ENCODE data around the gene SDF2L1.
"Not testable (repeated sequence)": the region's sequence is repeated elsewhere in the genome, so short reads cannot be mapped to it uniquely, and the experiment has no call there.

The SDF2L1 gene

DNA sequence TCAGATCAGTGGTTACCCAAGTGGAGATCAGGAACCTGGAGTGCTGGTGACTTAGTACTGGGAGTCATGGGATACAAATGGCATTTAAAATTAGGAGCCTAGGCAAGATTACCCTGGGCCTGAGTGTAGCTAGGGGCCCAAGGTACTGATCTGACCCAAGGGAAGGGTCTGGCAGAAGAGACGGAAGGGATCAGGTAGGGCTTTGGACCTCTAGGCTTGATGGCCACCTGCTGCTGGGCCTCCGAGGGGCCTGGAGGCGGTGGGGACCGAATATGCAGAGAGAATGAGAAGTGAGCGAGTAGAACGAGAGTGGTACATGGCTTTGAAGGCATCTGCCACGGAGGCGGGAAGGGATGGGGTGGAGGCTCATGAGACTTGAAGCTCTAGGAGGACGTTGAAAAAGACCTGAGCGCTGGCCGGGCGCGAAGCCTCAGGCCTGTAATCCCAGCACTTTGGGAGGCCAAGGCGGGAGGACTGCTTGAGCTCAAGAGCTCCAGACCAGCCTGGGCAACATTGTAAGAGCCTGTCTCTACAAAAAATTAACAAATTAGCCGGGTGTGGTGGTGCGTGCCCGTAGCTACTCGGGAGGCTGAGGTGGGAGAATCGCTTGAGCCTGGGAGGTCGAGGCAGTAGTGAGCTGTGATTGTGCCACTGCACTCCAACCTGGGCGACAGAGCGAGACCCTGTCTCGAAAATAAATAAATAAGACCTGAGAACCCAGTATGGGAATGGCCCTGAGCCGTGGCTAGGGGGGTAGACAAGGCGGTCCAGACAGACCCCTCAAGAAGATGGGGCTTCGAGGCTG, 23.1 kb downstream of the SDF2L1 start:
- DNase-seq: no peak

DNA sequence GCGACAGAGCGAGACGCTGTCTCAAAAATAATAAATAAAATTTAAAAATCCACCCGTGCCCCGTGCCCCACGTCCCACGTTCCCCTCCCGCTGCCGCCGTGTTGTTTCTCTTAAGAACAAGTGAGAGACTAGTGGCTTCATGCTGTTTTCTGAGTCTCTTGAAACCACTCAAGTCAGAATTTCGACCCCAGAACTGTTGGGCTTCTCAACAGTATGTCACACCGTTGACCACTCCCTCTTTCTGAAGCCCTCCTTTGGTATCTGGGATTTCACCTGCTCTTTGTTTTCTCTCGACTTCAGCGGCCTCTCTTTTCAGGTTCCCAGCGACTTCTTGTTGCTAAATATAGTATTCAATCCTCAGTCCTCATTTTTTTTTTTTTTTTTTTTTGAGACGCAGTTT, 24.7 kb downstream of the SDF2L1 start:
- no peak for DNase-seq

- no peak for DNase-seq
These were observed 26.9 kb downstream of the SDF2L1 start for GRCh38 chr22:21669026-21669425.

DNA sequence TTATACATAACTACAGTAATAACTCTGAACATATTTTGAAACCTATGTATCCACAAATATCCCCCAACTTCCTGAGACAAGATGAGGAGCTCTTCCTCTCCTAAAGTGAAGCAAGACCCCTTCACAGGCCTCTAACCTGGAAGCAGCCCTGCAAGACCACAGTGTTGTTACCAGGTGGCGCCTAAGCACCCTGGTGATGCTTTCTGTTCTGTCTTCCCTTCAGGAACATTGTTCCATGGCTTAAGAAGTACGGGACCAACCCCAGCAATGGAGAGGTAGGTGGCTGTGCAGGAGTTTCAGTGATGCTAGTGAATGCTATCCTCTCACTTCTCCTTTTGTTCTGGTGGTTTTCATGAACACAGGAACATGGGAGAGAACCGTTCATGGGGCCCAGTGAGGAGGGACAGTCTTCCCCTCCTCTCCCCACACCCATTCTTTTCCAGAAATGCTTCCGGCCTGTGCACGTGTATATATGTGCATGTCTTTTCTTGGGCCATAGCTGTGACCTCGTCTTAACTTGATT, 30.1 kb downstream of the SDF2L1 start:
- no peak for DNase-seq

GRCh38 chr22:21673534-21674321, 31.6 kb downstream of the SDF2L1 start:
- no peak for DNase-seq

- DNase-seq: no peak
These were observed 32.6 kb downstream of the SDF2L1 start for GRCh38 chr22:21674638-21675245.

- no peak for DNase-seq
These were observed 35.7 kb downstream of the SDF2L1 start for GRCh38 chr22:21677606-21678443.

- DNase-seq: not testable (repeated sequence)
These were observed 36.7 kb downstream of the SDF2L1 start for GRCh38 chr22:21678842-21679241.

- no peak for DNase-seq
These were observed 37.3 kb downstream of the SDF2L1 start for GRCh38 chr22:21679383-21679782.

- no peak for DNase-seq
These were observed 38.9 kb downstream of the SDF2L1 start for GRCh38 chr22:21680830-21681565.

DNA sequence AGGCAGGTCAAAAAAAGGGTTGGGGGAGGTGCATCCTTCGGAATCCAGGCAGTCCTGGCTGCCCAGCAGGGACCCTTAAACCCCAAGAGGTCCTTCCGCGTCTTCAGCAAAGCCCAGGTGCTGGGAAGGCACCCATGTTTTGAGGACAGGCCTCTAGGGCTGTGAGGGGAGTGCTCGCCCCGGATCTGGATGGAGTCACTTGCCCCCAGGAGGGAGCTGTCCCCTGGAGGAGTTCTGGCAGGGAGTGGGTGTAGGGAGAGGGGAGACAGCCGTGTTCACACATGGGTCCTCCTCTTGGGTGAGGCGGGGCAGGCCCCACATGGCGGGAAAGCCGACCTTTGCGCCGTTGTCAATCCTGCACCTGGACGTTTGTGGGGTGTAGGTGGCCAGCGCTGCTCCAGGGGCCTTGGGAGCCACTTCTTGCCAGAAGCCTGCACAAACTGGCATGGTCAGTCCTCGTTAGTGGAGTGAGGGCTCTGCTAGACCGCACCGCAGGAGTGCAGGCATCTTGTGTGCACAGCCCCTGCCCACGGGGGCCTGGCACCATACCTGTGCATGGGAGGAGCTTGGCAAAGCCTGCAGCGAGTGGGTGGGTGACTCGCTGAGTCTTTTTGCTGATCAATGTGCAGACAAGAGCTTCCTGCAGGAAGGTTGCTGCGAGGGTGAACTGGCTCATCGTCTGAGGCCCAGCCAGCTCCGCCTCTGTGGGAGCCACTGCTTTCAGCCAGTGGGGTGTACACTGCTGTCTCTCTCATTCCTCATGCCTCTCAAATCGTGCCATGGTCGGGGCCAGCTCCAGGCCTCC, 39.7 kb downstream of the SDF2L1 start:
- DNase-seq: no peak

- no peak for DNase-seq
These were observed 40.5 kb downstream of the SDF2L1 start for GRCh38 chr22:21682385-21683175.

DNA sequence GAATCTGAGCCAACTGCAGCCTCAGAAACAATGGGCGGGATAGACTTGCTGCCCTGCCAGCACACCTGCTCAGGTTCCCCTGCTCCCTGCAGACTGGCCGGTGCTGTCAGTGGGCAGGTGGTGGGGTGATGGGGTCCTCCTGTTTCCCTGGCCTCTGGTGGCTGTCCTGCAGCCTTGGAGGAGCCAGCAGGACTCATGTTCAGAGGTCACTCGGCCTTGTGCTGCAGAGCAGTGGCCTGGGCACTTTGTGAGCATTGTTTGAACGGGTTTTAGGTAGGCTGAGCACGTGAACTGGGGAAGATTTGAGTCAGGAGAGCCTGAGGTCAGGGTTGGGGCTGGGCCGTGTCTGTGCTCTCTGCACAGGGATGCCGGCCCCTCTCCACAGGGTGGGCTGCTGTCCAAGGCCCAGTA, 41.3 kb downstream of the SDF2L1 start:
- no peak for DNase-seq

GRCh38 chr22:21684492-21685163, 42.5 kb downstream of the SDF2L1 start:
- no peak for DNase-seq

GRCh38 chr22:21685164-21685513, 43.0 kb downstream of the SDF2L1 start:
- no peak for DNase-seq

DNA sequence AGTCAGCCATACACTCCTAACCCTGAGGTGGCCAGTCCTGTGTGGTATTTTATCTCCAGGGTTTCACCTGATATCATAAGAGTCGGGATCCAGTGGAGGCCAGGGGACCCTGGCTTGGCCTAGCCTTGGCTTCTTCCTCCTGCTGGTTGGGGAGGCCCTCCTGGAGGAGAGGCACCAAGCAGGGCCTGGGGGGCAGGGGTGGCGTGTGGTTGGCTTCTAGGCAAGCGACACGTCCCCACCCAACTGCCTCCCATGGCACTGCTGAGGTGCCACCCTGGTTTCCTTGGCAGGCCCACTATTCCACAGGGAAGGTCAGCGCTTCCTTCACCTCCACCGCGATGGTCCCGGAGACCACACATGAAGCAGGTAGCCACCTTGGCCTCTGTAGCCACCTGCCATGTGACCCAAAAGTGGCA, 44.1 kb downstream of the SDF2L1 start:
- DNase-seq: no peak

GRCh38 chr22:21686634-21687393, 44.7 kb downstream of the SDF2L1 start:
- no peak for DNase-seq

DNA sequence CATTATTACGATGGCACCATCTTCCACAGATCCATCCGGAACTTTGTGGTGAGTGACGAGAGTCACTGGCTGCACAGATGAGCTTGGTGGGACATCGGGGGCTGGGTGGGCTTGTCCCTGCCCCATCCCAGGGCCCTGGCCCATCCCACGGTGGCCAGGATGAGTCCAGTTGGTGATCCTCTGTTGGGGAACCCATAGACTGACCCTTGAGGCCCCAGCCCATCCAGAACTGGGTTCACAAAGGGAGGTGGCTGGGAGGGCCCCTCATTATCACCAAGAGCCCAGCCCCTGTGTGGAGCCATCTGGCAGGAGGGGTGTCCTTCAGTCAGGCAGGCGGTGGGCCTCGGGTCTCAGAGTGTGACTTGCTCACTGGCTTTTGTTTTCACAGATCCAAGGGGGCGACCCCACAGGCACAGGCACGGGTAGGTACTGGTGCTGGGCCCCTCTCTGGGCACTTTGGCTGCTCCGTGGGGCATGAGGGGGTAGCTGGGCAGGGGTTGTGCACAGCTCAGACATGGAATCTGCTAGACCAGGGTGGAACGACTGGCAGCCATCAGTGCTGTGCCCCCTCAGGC, 45.7 kb downstream of the SDF2L1 start:
- DNase-seq: no peak

DNA sequence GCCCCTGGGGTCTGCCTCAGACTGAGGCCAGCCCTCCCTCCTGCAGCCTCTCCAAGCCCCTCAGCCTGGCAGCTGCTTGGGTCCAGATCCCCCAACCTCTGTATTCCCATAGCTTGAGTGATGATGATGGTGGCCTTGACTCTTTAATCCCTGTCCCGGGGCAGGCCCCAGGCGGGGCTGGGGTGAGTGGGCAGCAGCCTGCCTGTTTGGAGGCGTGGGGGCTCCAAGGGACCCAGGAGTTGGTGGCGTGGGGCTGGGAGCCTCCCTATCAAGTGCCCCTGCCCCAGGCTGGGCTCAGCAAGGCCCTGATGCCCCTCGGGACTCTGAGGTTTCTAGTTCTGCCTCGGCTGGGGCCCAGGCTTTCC, 46.2 kb downstream of the SDF2L1 start:
- no peak for DNase-seq
